K562 (cell line): ENCODE measurements around the gene IPO11.

Experiments used
- RAD21 ChIP-seq, 2 experiments: fragments of 250-450 bp in 1 of 2; fragments of 450-650 bp in 1 of 2; sonication (Bioruptor Pico) in 1 of 2; formaldehyde crosslinking in 1 of 2; IDR thresholded peaks in 1 of 2; conservative IDR thresholded peaks in 1 of 2; 2 replicates each; pipeline versions ENCODE4 v1.4.0 to v1.8.0; 2020 to 2022; ENCODE audit warnings: mild to moderate bottlenecking in 2 of 2, moderate library complexity in 1 of 2
- TF ChIP-seq, protein P1 (sequence below): sonication (generic); formaldehyde crosslinking; IDR thresholded peaks from 2 replicates; pipeline ENCODE4 v1.8.1; 2022; ENCODE audit warnings: missing genetic modification reagents
- TF ChIP-seq, protein P2 (sequence below), 3 experiments: IDR thresholded peaks in 2 of 3; conservative IDR thresholded peaks in 1 of 3; 2 replicates each; pipeline ENCODE4 v1.5.1; 2011 to 2012; ENCODE audit warnings: low read length in 3 of 3, mild to moderate bottlenecking in 3 of 3, control low read depth in 2 of 3, improper control_type of control experiment in 1 of 3, inconsistent platforms in 1 of 3, low read depth in 1 of 3, mixed read lengths in 1 of 3, moderate library complexity in 1 of 3; ENCODE audit not compliant: insufficient read depth in 2 of 3

DNA sequence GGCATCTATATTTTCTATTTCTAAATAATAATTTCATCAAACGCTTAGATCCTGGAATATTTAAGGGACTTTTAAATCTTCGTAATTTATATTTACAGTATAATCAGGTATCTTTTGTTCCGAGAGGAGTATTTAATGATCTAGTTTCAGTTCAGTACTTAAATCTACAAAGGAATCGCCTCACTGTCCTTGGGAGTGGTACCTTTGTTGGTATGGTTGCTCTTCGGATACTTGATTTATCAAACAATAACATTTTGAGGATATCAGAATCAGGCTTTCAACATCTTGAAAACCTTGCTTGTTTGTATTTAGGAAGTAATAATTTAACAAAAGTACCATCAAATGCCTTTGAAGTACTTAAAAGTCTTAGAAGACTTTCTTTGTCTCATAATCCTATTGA, 167.2 kb downstream of the IPO11 start:
- TF ChIP-seq, protein P1, sequence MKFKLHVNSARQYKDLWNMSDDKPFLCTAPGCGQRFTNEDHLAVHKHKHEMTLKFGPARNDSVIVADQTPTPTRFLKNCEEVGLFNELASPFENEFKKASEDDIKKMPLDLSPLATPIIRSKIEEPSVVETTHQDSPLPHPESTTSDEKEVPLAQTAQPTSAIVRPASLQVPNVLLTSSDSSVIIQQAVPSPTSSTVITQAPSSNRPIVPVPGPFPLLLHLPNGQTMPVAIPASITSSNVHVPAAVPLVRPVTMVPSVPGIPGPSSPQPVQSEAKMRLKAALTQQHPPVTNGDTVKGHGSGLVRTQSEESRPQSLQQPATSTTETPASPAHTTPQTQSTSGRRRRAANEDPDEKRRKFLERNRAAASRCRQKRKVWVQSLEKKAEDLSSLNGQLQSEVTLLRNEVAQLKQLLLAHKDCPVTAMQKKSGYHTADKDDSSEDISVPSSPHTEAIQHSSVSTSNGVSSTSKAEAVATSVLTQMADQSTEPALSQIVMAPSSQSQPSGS (CRISPR knock-in tag), result no peak
- TF ChIP-seq, protein P2, sequence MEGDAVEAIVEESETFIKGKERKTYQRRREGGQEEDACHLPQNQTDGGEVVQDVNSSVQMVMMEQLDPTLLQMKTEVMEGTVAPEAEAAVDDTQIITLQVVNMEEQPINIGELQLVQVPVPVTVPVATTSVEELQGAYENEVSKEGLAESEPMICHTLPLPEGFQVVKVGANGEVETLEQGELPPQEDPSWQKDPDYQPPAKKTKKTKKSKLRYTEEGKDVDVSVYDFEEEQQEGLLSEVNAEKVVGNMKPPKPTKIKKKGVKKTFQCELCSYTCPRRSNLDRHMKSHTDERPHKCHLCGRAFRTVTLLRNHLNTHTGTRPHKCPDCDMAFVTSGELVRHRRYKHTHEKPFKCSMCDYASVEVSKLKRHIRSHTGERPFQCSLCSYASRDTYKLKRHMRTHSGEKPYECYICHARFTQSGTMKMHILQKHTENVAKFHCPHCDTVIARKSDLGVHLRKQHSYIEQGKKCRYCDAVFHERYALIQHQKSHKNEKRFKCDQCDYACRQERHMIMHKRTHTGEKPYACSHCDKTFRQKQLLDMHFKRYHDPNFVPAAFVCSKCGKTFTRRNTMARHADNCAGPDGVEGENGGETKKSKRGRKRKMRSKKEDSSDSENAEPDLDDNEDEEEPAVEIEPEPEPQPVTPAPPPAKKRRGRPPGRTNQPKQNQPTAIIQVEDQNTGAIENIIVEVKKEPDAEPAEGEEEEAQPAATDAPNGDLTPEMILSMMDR (IDR thresholded peaks at IDR 0.05 in 2 of 3, conservative IDR thresholded peaks at IDR 0.05 in 1 of 3; ENCODE audit: insufficient read depth in 2 of 3, low read depth in 1 of 3, low read length in 3 of 3), result no peak
- TF ChIP-seq RAD21 (CRISPR knock-in tag; conservative IDR thresholded peaks at IDR 0.05 in 1 of 2, IDR thresholded peaks at IDR 0.05 in 1 of 2), result no peak
